Measurements from ENCODE around the gene CSRP2. TPM values are rescaled to one million over a fixed set of nuclear protein-coding genes. Genes with fewer than 3 reads are reported as not detected.

CSRP2 gene
- total and polyA plus RNA-seq, 2 of the 8 experiments (the other 6 are each of a cell fraction or from before 2014, with no cell fraction given) = 149 to 227 TPM

- TF ChIP-seq TBP (IDR thresholded peaks at IDR 0.05; ENCODE audit: low read depth, low read length) = no peak
- no peaks in the 10 kb centered on the region for H3K23me2 ChIP-seq (ENCODE audit: low read depth, low read length)
- H3K4me3 ChIP-seq (ENCODE audit: extremely low read depth in 1 of 4, insufficient read depth in 2 of 4, low read depth in 3 of 4, low read length in 4 of 4) = no peak overlapping the region
- no peak overlapping the region for H2BK15ac ChIP-seq (ENCODE audit: low read length)
- no peak overlapping the region for H3K18ac ChIP-seq (ENCODE audit: extremely low read depth, low read length)
- H3K9ac ChIP-seq (replicated peaks in 1 of 4; ENCODE audit: extremely low read depth in 1 of 4, low read depth in 3 of 4, low read length in 3 of 4) = no peak overlapping the region
- no peak overlapping the region for H2BK20ac ChIP-seq (ENCODE audit: low read length)
- no peak overlapping the region for H2BK5ac ChIP-seq (ENCODE audit: low read depth, low read length)
- no peak overlapping the region for H3K14ac ChIP-seq (ENCODE audit: insufficient read length)
- no peaks in the 10 kb centered on the region for H3K9me3 ChIP-seq (ENCODE audit: insufficient read depth in 2 of 2, low read depth in 1 of 2, low read length in 1 of 2)
- H3K56ac ChIP-seq (replicated peaks; ENCODE audit: insufficient read length, low read depth, low read length) = no peak overlapping the region
- no peak overlapping the region for H4K91ac ChIP-seq (replicated peaks; ENCODE audit: insufficient read length, low read length)
- H3K79me1 ChIP-seq (ENCODE audit: low read depth, low read length) = no peaks in the 10 kb centered on the region
- no peak overlapping the region for H3K4ac ChIP-seq (replicated peaks; ENCODE audit: insufficient read length, low read depth, low read length)
- no peaks in the 10 kb centered on the region for H3K36me3 ChIP-seq (ENCODE audit: control insufficient read depth in 2 of 4, insufficient read depth in 4 of 4, low read length in 3 of 4)
- no peak overlapping the region for H3K4me2 ChIP-seq (ENCODE audit: insufficient read depth in 1 of 2, low read depth in 2 of 2, low read length in 2 of 2)
- no peak overlapping the region for H2AK5ac ChIP-seq (ENCODE audit: low read depth, low read length)
- H3K27me3 ChIP-seq (replicated peaks in 1 of 4; ENCODE audit: control insufficient read depth in 3 of 4, extremely low read depth in 1 of 4, insufficient read depth in 3 of 4, low read length in 3 of 4) = no peaks in the 10 kb centered on the region
- H4K20me1 ChIP-seq (replicated peaks in 1 of 2; ENCODE audit: control insufficient read depth in 1 of 2, insufficient read depth in 2 of 2, low read length in 2 of 2) = no peaks in the 10 kb centered on the region
- no peak overlapping the region for H3K23ac ChIP-seq (ENCODE audit: insufficient read length)
- FAIRE-seq = no peak
- no peak overlapping the region for H4K5ac ChIP-seq (ENCODE audit: insufficient read length, low read depth, low read length)
- no peak for DNase-seq (ENCODE audit: low read depth in 1 of 2, low spot score in 2 of 2)
- CTCF ChIA-PET (ENCODE audit: partially characterized antibody) = interaction anchor here (0.5 to 3.3 kb wide), 8 partner anchors 9 to 817 kb away, joined by 3 to 9 read pairs (median 4); no protein-coding TSS in a partner anchor
- H2BK12ac ChIP-seq (ENCODE audit: low read depth, low read length) = no peak overlapping the region
- POLR2A ChIA-PET (ENCODE audit: partially characterized antibody) = interaction anchor here (0.7 kb wide), 1 partner anchor 18 kb away, joined by 3 read pairs; the partner anchor contains the start of gene CSRP2
- H2AFZ ChIP-seq (ENCODE audit: low read length) = no peak overlapping the region
- H3K79me2 ChIP-seq (ENCODE audit: control insufficient read depth in 1 of 2, insufficient read depth in 2 of 2, low read length in 2 of 2) = no peaks in the 10 kb centered on the region
- no peaks in the 10 kb centered on the region for H3K4me1 ChIP-seq (replicated peaks in 1 of 4; ENCODE audit: control insufficient read depth in 3 of 4, insufficient read depth in 4 of 4, low read length in 3 of 4)
- H4K8ac ChIP-seq (ENCODE audit: extremely low read depth, insufficient read depth, low read length) = no peak overlapping the region
- WGBS, 2 experiments (ENCODE audit: extremely low coverage in 1 of 2, insufficient coverage in 1 of 2, insufficient read length in 1 of 2, insufficient replicate concordance in 2 of 2, low coverage in 1 of 2, low lambda C conversion rate in 2 of 2, missing lambda C conversion rate in 1 of 2) = 100% methylated on average over 1 of the region's 1 CpG; no CpG with 5 or more reads in 1 of the 2 experiments
- no peak overlapping the region for H3K27ac ChIP-seq (ENCODE audit: low read depth, low read length)
- no peak overlapping the region for H2BK120ac ChIP-seq (replicated peaks; ENCODE audit: low read depth, low read length)
Measured at GRCh38 chr12:76896274-76896673, 17.5 kb upstream of the CSRP2 start.

All from H1 (cell line).